ENCODE measurements around the gene FBXO11. TPM values are rescaled to one million over a fixed set of nuclear protein-coding genes. Genes with fewer than 3 reads are reported as not detected.

Gene FBXO11
- total RNA-seq, 1 experiment from 2014 or later: 25.4 TPM

- DNase-seq (ENCODE audit: low read depth): no peak
Observed at GRCh38 chr2:47784352-47784851, 121.9 kb downstream of the FBXO11 start.

GRCh38 chr2:47783486-47784351 is 122.6 kb downstream of the FBXO11 start:
- peak; percentile 51 for DNase-seq (ENCODE audit: low read depth)

GRCh38 chr2:47782671-47783485 is 123.4 kb downstream of the FBXO11 start, which contains the start of gene MSH6:
TSS of gene MSH6 (plus strand) at chr2:47783145. CDS start at chr2:47783234, 89 bp downstream.
- peak; percentile 85 for DNase-seq (ENCODE audit: low read depth)

GRCh38 chr2:47782381-47782670 is 124.0 kb downstream of the FBXO11 start:
- no peak for DNase-seq (ENCODE audit: low read depth)

GRCh38 chr2:47779426-47779790 is 126.9 kb downstream of the FBXO11 start:
- DNase-seq (ENCODE audit: low read depth): no peak

- DNase-seq (ENCODE audit: low read depth): no peak
Observed at GRCh38 chr2:47778698-47779425, 127.4 kb downstream of the FBXO11 start.

GRCh38 chr2:47777277-47777937 is 128.9 kb downstream of the FBXO11 start:
- DNase-seq (ENCODE audit: low read depth): no peak

- DNase-seq (ENCODE audit: low read depth): no peak
Observed at GRCh38 chr2:47774567-47774966, 131.7 kb downstream of the FBXO11 start.

GRCh38 chr2:47772343-47772742 is 134.0 kb downstream of the FBXO11 start:
- DNase-seq (ENCODE audit: low read depth): no peak

GRCh38 chr2:47771211-47771610 is 135.1 kb downstream of the FBXO11 start:
- peak; percentile 94 for DNase-seq (ENCODE audit: low read depth)

- DNase-seq (ENCODE audit: low read depth): no peak
Observed at GRCh38 chr2:47769318-47769717, 137.0 kb downstream of the FBXO11 start.

- peak; percentile 41 for DNase-seq (ENCODE audit: low read depth)
Observed at GRCh38 chr2:47767880-47768609, 138.3 kb downstream of the FBXO11 start.

GRCh38 chr2:47767497-47767844 is 138.8 kb downstream of the FBXO11 start:
- no peak for DNase-seq (ENCODE audit: low read depth)

- no peak for DNase-seq (ENCODE audit: low read depth)
Observed at GRCh38 chr2:47751856-47752414, 154.4 kb downstream of the FBXO11 start.

- no peak for DNase-seq (ENCODE audit: low read depth)
Observed at GRCh38 chr2:47747878-47748277, 158.4 kb downstream of the FBXO11 start.

GRCh38 chr2:47744074-47744473 is 162.2 kb downstream of the FBXO11 start:
- DNase-seq (ENCODE audit: low read depth): no peak

GRCh38 chr2:47741637-47742036 is 164.7 kb downstream of the FBXO11 start:
- no peak for DNase-seq (ENCODE audit: low read depth)

- no peak for DNase-seq (ENCODE audit: low read depth)
Observed at GRCh38 chr2:47741101-47741500, 165.2 kb downstream of the FBXO11 start.
